Stimulated activated CD4-positive, alpha-beta T cell treated with anti-CD3 and anti-CD28 coated beads, Interleukin-2, amount 100 ng/mL, for 24 hours (primary cell): ENCODE data around the gene TAF11L7.
"Not testable (repeated sequence)": the region's sequence is repeated elsewhere in the genome, so short reads cannot be mapped to it uniquely, and the experiment has no call there.

Experiments
- DNase-seq, 2 donors: peaks; one replicate each; pipeline ENCODE4 v3.0.0-alpha.2; 2020

The TAF11L7 gene

DNA sequence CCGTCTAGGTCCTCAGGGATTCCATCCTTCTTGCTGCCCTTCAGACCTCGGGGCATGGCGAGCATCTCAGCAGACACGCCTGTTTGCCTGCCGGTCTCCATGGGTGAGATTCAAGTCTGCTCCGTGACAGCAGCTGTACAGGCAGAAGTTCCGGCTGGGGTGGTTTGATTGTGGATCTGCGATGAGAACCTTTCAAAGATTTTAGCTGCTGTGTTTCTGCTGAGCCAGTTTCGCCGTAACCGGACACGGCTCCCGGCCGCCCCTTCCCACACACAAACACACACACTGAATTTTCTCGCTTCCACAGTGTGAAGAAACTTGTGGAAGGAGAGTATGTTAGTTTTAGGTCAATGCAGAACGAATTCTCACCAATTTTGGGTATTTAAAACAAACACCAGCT lies at the start of gene TAF11L7:
Gene TAF11L7, minus strand, starts transcription at position 101 of the 400 bp plus-strand sequence.
- not testable (repeated sequence) for DNase-seq

DNA sequence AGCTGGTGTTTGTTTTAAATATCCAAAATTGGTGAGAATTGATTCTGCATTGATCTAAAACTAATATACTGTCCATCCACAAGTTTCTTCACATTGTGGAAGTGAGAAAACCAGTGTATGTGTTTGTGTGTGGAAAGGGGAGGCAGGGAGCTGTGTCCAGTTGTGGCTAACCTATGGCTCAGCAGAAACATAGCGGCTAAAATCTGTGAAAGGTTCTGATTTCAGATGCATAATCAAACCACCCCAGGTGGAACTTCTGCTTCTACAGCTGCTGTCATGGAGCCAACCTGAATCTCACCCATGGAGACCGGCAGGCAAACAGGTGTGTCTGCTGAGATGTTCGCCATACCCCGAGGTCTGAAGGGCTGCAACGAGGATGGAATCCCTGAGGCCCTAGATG lies 48.6 kb upstream of the TAF11L7 start, which contains the start of gene TAF11L14:
Gene TAF11L14, plus strand, starts transcription at position 301 of the 400 bp plus-strand sequence.
- no peak for DNase-seq

DNA sequence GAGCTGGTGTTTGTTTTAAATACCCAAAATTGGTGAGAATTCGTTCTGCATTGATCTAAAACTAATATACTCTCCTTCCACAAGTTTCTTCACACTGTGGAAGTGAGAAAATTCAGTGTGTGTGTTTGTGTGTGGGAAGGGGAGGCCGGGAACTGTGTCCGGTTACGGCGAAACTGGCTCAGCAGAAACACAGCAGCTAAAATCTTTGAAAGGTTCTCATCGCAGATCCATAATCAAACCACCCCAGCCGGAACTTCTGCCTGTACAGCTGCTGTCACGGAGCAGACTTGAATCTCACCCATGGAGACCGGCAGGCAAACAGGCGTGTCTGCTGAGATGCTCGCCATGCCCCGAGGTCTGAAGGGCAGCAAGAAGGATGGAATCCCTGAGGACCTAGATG lies 46.2 kb upstream of the TAF11L7 start, which contains the start of gene TAF11L13:
Gene TAF11L13, plus strand, starts transcription at position 301 of the 400 bp plus-strand sequence.
- DNase-seq, result not testable (repeated sequence)

GRCh38 chr5:17625686-17626085 lies 40.1 kb upstream of the TAF11L7 start:
- DNase-seq, result no peak

GRCh38 chr5:17620627-17621026 lies 35.1 kb upstream of the TAF11L7 start:
- no peak for DNase-seq

- no peak for DNase-seq
These were observed 33.8 kb upstream of the TAF11L7 start for GRCh38 chr5:17619354-17619753.

GRCh38 chr5:17614872-17615605 lies 29.5 kb upstream of the TAF11L7 start:
- no peak for DNase-seq

DNA sequence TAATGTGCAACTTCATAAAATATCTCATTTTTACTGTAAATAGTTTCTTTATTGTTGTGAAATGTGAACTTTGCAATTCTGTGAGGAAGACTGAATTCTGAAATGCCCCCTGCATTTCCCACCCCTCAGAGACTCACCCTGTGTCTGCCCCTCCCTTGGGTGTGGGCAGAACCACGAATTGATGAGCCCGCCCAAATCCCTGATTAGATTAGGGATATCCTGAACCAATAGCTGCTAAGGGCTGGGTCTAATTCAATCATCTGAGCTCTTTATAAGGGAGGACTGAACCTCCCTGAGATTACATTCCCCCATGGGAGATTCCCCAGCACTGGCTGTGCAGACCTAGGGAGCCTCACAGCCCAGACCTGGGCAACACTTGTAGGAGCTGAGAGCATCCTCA lies 24.5 kb upstream of the TAF11L7 start, which contains the start of gene TAF11L12:
Gene TAF11L12, plus strand, starts transcription at position 301 of the 400 bp plus-strand sequence.
- not testable (repeated sequence) for DNase-seq

DNA sequence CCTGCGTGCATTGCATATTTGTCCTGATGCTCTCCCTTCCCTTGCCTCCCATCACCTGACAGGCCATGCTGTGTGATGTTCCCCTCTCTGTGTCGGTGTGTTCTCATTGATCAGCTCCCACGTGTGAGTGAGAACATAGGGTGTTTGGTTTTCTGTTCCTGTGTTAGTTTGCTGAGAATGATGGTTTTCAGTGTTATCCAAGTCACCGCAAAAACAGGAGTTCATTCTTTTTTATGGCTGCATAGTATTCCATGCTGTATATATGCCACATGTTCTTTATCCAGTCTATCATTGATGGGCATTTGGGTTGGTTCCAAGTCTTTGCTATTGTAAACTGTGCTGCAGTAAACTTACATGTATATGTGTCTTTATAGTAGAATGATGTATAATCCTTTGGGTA lies 21.9 kb upstream of the TAF11L7 start:
- not testable (repeated sequence) for DNase-seq

- no peak for DNase-seq
These were observed 19.4 kb upstream of the TAF11L7 start for GRCh38 chr5:17604951-17605350.

- not testable (repeated sequence) for DNase-seq
These were observed 18.3 kb upstream of the TAF11L7 start, which contains the start of gene TAF11L11 for GRCh38 chr5:17603880-17604279. TSS of gene TAF11L11 (plus strand) at chr5:17604183.

DNA sequence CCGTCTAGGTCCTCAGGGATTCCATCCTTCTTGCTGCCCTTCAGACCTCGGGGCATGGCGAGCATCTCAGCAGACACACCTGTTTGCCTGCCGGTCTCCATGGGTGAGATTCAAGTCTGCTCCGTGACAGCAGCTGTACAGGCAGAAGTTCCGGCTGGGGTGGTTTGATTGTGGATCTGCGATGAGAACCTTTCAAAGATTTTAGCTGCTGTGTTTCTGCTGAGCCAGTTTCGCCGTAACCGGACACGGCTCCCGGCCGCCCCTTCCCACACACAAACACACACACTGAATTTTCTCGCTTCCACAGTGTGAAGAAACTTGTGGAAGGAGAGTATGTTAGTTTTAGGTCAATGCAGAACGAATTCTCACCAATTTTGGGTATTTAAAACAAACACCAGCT lies 12.2 kb upstream of the TAF11L7 start, which contains the start of gene TAF11L10:
Gene TAF11L10, minus strand, starts transcription at position 101 of the 400 bp plus-strand sequence.
- not testable (repeated sequence) for DNase-seq

GRCh38 chr5:17594255-17594654 lies 8.7 kb upstream of the TAF11L7 start, which contains the start of gene TAF11L9:
TSS of gene TAF11L9 (minus strand) at chr5:17594394.
- not testable (repeated sequence) for DNase-seq

DNA sequence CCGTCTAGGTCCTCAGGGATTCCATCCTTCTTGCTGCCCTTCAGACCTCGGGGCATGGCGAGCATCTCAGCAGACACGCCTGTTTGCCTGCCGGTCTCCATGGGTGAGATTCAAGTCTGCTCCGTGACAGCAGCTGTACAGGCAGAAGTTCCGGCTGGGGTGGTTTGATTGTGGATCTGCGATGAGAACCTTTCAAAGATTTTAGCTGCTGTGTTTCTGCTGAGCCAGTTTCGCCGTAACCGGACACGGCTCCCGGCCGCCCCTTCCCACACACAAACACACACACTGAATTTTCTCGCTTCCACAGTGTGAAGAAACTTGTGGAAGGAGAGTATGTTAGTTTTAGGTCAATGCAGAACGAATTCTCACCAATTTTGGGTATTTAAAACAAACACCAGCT lies 5.3 kb upstream of the TAF11L7 start, which contains the start of gene TAF11L8:
Gene TAF11L8, minus strand, starts transcription at position 101 of the 400 bp plus-strand sequence.
- DNase-seq, result not testable (repeated sequence)
